Breast epithelium (tissue), 4 donors: ENCODE data around the gene SCGB1D1. TPM values are rescaled to one million over a fixed set of nuclear protein-coding genes. Genes with fewer than 3 reads are reported as not detected.

Experiments
- DNase-seq, 2 donors: peaks; one replicate each; pipeline ENCODE4 v3.0.0-alpha.2; 2019; ENCODE audit warnings: low spot score in 2 of 2
- H3K27ac ChIP-seq, 2 donors: fragments of 200-600 bp; sonication (generic) in 1 of 2; one replicate each; pipeline ENCODE4 v1.5.1; 2016 to 2019; ENCODE audit warnings: mild to moderate bottlenecking in 1 of 2
- H3K27me3 ChIP-seq, 2 donors: fragments of 200-600 bp; sonication (generic) in 1 of 2; one replicate each; pipeline versions ENCODE4 v1.5.1 to v1.6.0; 2017 to 2019; ENCODE audit warnings: control low read depth in 1 of 2, mild to moderate bottlenecking in 1 of 2
- H3K36me3 ChIP-seq: fragments of 200-600 bp; one replicate; pipeline ENCODE4 v1.5.1; 2019
- H3K4me1 ChIP-seq, 2 donors: fragments of 200-600 bp; sonication (generic); one replicate each; pipeline ENCODE4 v1.5.1; 2016 to 2019; ENCODE audit warnings: control low read depth in 1 of 2
- H3K4me3 ChIP-seq, 3 donors: fragments of 200-600 bp; sonication (generic); 1 replicate in 2 of 3; 2 replicates in 1 of 3; pipeline ENCODE4 v1.5.1; 2016 to 2019; ENCODE audit warnings: mild to moderate bottlenecking in 3 of 3, moderate library complexity in 2 of 3
- H3K9me3 ChIP-seq, 2 donors: fragments of 200-600 bp; sonication (generic) in 1 of 2; one replicate each; pipeline ENCODE4 v1.5.1; 2016 to 2019; ENCODE audit warnings: control low read depth in 1 of 2
- CTCF ChIP-seq, 3 donors: fragments of 450-650 bp; IDR thresholded peaks; one replicate each; pipeline ENCODE4 v1.5.1; 2016 to 2017; ENCODE audit warnings: antibody characterized with exemption in 3 of 3, mild to moderate bottlenecking in 3 of 3, moderate library complexity in 3 of 3
- POLR2A ChIP-seq: fragments of 450-650 bp; IDR thresholded peaks from one replicate; pipeline ENCODE4 v1.6.1; 2016; ENCODE audit warnings: antibody characterized with exemption, mild to moderate bottlenecking, moderate library complexity
- POLR2AphosphoS5 ChIP-seq, 3 donors: sonication (generic); formaldehyde crosslinking; IDR thresholded peaks; one replicate each; pipeline ENCODE4 v1.6.1; 2017; ENCODE audit warnings: antibody characterized with exemption in 3 of 3
- intact Hi-C: fragments of 100-400 bp; cut with DNase I; formaldehyde crosslinking; loops from one replicate; pipeline ENCODE4 v1.15.1; 2023; ENCODE audit warnings: low total_unique reads
- total RNA-seq, 3 donors: library from RNA; depleted of rRNA; stranded (reverse); fragments of >200 nt; gene quantifications; one replicate each; pipeline ENCODE4 v1.1.0, GENCODE V29; 2016

SCGB1D1 gene
- total RNA-seq, 3 donors from 2014 or later, result not detected

DNA sequence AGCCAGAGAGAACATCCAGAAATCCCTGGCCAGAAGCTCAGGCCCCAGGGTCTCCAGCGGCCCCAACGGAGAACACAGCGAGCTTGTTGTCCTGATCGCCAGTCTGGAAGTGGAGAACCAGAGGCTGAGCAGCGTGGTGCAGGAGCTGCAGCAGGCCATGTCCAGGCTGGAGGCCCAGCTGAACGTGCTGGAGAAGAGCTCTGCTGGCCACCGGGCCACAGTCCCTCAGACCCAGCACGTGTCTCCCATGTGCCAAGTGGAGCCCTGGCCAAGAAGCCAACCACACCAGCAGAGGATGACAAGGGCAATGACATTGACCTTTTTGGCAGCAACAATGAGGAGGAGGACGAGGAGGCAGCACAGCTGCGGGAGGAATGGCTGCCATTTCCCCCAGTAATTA is 20.6 kb upstream of the SCGB1D1 start:
- TF ChIP-seq POLR2A, result no peak
- TF ChIP-seq CTCF (IDR thresholded peaks at IDR 0.05), result no peak
- no peak for TF ChIP-seq POLR2AphosphoS5 (IDR thresholded peaks at IDR 0.05)
- intact Hi-C loops, result no loop called here
- H3K9me3 ChIP-seq, result no peaks in the 10 kb centered on the region
- H3K36me3 ChIP-seq, result no peaks in the 10 kb centered on the region
- H3K27me3 ChIP-seq, result no peaks in the 10 kb centered on the region
- H3K27ac ChIP-seq, result peak overlapping the region in 1 of 2 donors; percentile 38
- H3K4me3 ChIP-seq, result no peak overlapping the region
- H3K4me1 ChIP-seq, result no peaks in the 10 kb centered on the region
- DNase-seq, result no peak

- Histone ChIP-seq H3K4me3 (no peak overlapping the region), H3K27me3 (no peaks in the 10 kb centered on the region), H3K4me1 (no peaks in the 10 kb centered on the region), H3K9me3 (no peaks in the 10 kb centered on the region), H3K36me3 (no peaks in the 10 kb centered on the region), H3K27ac (no peak overlapping the region)
- TF ChIP-seq POLR2A (no peak), CTCF (IDR thresholded peaks at IDR 0.05) (no peak), POLR2AphosphoS5 (IDR thresholded peaks at IDR 0.05) (no peak)
- DNase-seq, result no peak
- intact Hi-C loops, result no loop called here
These were observed 20.1 kb upstream of the SCGB1D1 start for GRCh38 chr11:62169935-62170334.

DNA sequence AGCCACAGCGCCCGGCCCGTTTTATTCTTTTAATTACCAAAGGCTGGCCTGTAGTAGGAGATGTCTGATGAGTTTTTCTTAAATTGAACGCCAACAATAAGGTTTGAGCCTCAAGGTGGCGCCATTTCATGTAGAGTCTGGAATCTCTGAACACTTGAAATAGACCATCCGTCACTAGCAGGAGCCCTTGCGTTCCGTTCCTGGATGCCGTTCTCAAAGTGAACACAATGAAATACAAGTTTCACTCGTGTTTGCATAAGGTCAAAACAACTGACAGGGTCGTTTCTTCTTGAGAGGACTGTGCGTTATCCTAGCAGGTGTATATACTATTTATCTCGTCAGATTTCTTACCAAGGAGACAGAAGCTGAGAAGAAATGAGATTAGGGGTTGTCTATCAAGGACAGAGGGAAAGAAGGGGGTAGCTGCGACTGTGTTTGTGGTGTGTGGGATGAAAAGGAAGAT is 18.7 kb upstream of the SCGB1D1 start:
- no peaks in the 10 kb centered on the region for H3K4me1 ChIP-seq
- H3K27me3 ChIP-seq, result no peaks in the 10 kb centered on the region
- no peak overlapping the region for H3K27ac ChIP-seq
- TF ChIP-seq POLR2AphosphoS5 (IDR thresholded peaks at IDR 0.05) (no peak), CTCF (IDR thresholded peaks at IDR 0.05) (peak; percentile 45 to 68 (median 50))
- H3K36me3 ChIP-seq, result no peaks in the 10 kb centered on the region
- H3K4me3 ChIP-seq, result peak overlapping the region in 1 of 3 donors; percentile 33
- intact Hi-C loops, result no loop called here
- peak; percentile 69 to 76 for DNase-seq
- no peaks in the 10 kb centered on the region for H3K9me3 ChIP-seq

DNA sequence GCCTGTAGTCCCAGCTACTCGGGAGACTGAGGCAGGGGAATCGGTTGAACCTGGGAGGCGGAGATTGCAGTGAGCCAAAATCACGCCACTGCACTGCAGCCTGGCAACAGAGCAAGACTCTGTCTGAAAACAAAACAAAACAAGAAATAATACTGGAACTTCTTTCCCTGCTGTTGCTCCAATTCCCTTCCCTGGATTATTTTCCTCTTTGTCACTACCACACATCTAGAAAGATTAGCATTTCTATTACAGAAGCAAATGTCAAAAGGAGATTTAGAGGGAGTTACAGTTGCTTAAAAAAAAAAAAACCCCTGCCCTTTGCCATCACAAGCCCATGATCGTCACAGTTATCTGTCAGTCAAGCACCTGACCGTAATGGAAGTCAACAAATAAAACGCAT is 17.7 kb upstream of the SCGB1D1 start:
- no peak for TF ChIP-seq CTCF (IDR thresholded peaks at IDR 0.05)
- no peak for TF ChIP-seq POLR2AphosphoS5 (IDR thresholded peaks at IDR 0.05)
- TF ChIP-seq POLR2A, result no peak
- intact Hi-C loops, result no loop called here

GRCh38 chr11:62176766-62177165 is 13.2 kb upstream of the SCGB1D1 start:
- H3K9me3 ChIP-seq, result no peaks in the 10 kb centered on the region
- intact Hi-C loops, result no loop called here
- no peak for DNase-seq

More for the DNA sequence above, 17.7 kb upstream of the SCGB1D1 start:
- Histone ChIP-seq H3K36me3 (no peaks in the 10 kb centered on the region), H3K4me3 (no peak overlapping the region), H3K9me3 (no peaks in the 10 kb centered on the region), H3K27me3 (no peaks in the 10 kb centered on the region), H3K27ac (no peak overlapping the region), H3K4me1 (no peaks in the 10 kb centered on the region)
- no peak for DNase-seq

More at GRCh38 chr11:62176766-62177165, 13.2 kb upstream of the SCGB1D1 start:
- TF ChIP-seq POLR2AphosphoS5 (IDR thresholded peaks at IDR 0.05) (no peak), POLR2A (no peak), CTCF (IDR thresholded peaks at IDR 0.05) (no peak)
- no peaks in the 10 kb centered on the region for H3K36me3 ChIP-seq
- no peak overlapping the region for H3K4me3 ChIP-seq
- H3K27ac ChIP-seq, result no peak overlapping the region
- no peaks in the 10 kb centered on the region for H3K4me1 ChIP-seq
- no peaks in the 10 kb centered on the region for H3K27me3 ChIP-seq
